NCI-H2196 (cell line): ENCODE data around the gene CPSF3.

Source experiments
- DNase-seq: peaks from one replicate; lab custom pipeline; 2025; ENCODE audit not compliant: unreplicated experiment; lab: John Stamatoyannopoulos, UW

The CPSF3 gene

DNA sequence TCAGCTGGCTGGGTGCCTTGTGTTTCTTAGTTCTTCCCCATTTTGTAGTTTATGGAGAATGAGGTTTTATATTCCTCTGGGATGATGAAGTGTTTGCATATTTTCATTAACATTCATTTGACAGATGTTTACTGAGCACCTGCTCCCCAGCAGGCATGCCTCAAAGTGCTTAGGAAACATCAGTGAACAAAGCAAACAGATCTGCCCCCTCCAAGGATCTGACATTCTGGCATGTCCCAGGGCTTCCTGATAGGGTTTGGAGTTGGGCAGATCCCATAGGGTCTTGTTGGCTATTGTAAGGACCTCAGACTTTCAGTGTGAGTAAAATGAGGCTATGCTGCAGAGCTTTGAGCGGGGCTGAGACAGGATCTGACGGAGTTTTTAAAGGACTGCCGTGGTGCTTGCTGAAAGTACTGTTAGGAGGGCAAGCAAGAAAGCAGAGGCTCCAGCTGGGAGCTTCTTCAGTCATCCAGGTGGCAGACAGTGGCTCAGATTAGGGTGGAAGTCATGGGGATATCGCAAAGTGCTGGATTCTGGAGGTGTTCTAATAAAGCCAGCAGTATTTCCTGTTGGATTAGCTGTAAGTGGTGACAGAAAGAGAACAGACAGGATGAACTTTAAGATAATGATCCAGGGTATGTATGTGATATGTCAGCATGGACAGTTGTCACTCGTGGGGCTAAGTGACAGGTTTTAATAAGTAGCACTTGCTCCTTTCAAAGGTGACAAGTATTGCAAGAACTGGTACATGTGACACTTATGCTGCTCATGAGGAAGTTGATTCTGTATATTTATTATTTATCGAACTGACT, 39.6 kb downstream of the CPSF3 start:
- DNase-seq = peak; percentile 22

GRCh38 chr2:9463698-9464034, 40.2 kb downstream of the CPSF3 start:
- peak; percentile 16 for DNase-seq

GRCh38 chr2:9465170-9465569, 41.7 kb downstream of the CPSF3 start:
- DNase-seq = no peak

DNA sequence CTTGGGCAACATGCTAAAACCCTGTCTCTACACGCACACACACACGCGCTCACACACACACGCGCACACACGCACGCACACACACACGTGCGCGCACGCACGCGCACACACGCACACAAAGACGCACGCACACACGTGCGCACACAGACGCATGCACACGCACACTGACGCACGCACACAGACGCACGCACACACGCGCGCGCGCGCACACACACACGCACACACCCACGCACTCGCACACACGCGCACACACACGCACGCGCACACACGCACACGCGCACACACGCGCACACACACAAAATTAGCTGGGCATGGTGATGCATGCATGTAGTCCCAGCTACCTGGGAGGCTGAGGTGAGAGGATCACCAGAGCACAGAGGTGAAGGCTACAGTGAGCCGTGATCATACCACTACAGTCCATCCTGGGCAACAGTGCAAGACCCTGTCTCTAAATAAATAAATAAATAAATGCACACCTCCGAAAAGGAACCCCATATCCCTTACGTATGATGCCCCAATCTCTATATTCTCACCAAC, 42.8 kb downstream of the CPSF3 start:
- DNase-seq = no peak

DNA sequence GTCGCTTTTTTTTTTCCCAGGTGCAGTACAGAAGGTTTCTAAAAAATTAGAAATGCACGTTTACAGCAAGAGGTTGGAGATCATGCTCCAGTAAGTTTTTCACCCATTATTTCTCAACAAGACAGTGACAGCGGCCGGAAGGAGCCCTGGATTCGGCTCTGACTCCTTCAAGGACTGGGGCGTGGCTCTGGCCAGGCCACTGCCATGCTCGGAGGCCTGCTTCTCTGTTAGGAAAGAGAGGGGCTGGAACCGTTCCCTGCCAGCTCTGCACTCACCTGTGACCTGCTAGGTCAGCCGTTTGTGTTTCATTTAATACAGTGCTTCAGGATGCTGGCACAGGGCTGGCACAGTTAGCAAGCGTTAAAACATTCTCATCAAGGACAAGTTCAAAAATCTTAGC, 44.2 kb downstream of the CPSF3 start:
- DNase-seq = no peak

DNA sequence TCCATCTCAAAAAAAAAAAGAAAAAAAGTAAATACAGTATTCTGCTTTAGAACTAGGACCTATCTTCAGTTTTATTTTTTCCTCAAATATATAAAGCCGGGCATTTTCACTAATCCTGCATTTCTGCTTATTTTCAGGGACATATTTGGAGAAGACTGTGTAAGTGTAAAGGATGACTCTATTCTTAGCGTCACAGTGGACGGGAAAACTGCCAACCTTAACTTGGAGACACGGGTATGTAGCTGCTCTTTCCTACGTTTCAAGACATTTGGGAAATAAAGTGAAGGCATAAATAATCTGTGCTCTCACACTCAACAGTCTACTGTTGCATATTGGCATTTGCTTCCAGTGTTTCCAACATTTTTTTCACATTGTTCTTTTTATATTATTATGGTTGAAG, 47.8 kb downstream of the CPSF3 start:
- no peak for DNase-seq

GRCh38 chr2:9472511-9472910, 49.1 kb downstream of the CPSF3 start:
- DNase-seq = no peak

DNA sequence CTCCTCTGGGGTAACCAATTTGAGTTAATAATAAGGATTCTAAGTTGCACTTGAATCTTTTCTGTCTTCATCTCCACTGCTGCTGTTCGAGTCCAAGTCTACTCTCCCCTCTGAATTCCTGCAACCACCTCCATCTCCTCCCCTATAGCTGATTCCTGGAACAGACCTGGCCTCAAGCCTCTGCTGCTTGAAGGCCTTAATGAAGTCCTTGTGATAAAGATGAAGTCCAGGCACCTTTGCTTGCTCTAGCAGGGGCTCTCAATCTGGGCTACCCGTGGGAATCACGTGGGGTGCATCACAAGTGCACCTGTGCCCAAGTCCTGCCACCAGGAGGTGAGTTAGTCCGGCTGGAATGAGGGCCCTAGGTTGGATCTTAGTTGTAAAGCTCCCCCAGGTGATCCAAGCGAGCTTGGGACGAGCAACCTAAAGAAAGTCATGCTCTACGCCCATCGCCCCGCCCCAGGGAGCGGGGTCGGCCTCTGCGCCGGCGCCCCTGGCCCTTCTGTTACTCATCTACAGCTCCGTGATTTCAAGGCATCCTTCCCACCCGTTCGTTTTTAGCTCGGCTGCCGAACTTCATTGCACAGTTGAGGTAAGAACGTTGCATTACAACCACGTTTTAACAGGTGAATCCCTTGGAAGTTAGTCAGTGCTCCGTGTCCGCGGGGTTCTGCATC, 50.0 kb downstream of the CPSF3 start:
- no peak for DNase-seq

GRCh38 chr2:9473985-9474360, 50.5 kb downstream of the CPSF3 start:
- DNase-seq = no peak

DNA sequence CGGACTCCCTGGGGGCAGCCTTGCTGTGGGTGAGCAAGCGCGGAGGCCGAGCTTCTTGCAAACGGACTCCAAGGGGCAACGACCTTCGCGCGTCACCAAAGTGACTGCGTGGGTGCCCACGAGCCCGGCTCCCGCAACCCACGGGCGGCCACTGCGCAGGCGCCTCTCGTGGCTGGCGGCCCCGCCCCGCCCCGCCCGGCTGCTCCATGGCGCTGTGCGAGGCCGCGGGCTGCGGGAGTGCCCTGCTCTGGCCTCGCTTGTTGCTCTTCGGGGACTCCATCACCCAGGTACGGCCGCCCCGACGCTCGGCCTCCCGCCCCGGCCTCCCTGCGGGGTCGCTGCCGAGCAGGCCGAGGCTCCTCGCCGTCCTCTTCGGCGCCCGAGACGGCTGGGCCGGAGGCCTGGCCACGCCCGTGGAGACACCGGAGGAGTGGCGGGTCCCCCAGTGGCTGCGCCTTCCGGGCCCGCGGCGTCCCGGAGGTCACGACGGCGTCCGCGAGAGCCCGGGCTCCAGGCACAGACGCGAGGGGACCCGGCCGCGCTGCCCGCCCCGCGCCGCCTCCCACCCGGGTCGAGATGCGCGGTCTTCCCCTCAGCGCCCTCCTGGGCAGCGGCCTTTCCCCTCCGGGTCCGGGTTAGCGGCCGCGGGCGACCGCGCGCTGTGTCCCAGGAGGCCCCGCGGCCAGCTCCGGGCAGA, 51.1 kb downstream of the CPSF3 start, which contains the start of gene IAH1:
Gene IAH1, plus strand, starts transcription at position 191 of the 697 bp plus-strand sequence. Its CDS starts 16 bp downstream, at position 207.
- peak; percentile 45 for DNase-seq

DNA sequence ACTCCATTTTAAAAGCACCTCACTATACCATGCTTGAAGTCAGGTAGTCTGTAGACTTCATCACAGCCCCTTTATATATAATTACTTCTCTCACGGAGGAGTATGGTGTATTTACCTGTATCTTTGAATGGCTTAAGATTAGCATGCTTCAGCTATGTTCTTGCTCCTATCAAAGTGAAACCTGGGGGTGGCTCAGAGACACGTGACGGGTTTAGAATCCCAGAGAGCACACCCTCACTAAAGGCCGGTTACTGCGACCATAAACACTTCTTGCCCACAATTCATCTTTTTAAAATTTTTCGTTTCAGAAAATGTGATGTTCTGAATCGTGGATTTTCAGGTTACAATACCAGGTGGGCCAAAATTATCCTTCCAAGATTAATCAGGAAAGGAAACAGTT, 54.5 kb downstream of the CPSF3 start:
- no peak for DNase-seq

DNA sequence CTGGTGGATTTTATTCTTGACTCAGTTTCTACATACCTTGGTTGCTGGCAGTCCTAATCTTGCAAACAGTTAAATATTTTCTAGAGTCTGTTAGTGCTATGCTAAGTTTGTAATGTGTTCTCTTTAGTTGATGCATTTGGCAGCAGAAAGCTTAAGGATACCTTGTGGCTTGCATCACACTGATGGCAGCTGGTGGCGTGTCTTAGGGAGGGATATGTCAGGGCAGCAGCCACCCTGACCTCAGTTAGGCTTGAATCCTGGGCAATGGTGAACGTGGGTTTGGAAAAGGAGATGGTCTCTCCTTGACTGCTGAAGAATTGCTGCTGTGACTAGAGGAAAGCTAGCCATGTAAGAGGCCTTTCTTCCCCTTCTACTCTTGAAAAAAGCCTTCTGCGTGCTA, 55.1 kb downstream of the CPSF3 start:
- DNase-seq = no peak

DNA sequence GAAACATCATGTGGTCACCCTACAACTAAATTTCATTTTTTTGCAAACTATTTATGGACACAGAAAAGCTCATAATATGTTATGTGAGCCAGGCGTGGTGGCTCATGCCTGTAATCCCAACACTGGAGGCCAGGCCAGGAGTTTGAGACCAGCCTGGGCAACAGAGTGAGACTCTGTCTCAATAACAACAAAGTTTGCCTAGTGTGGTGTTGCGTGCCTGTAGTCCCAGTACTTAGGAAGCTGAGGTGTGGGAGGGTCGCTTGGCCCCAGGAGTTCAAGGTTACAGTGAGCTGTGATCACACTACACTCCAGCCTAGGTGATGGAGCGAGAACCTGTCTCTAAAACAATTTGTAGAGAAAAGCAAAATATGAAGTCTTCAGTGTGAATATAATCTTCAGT, 56.7 kb downstream of the CPSF3 start:
- no peak for DNase-seq

DNA sequence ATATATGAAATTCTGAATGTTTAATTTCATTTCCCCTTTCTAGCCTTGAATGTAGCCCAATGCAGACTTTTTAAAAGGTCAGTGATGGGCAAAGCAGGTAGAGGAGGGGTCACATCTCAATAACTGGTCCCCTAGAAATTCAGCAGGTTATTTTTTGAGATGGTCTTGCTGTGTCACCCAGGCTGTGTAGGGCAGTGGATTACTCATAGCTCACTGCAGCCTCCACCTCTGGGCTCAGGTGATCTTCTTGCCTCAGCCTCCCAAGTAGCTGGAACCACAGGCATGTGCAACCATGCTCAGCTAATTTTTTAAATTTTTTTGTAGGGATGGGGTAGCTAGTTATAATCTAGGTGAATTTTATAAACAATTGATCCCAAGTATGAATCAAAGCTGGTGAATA, 59.7 kb downstream of the CPSF3 start:
- DNase-seq = no peak

GRCh38 chr2:9484533-9484932, 61.1 kb downstream of the CPSF3 start:
- no peak for DNase-seq

GRCh38 chr2:9488583-9489547, 65.4 kb downstream of the CPSF3 start:
- no peak for DNase-seq

GRCh38 chr2:9490789-9491188, 67.3 kb downstream of the CPSF3 start:
- no peak for DNase-seq

DNA sequence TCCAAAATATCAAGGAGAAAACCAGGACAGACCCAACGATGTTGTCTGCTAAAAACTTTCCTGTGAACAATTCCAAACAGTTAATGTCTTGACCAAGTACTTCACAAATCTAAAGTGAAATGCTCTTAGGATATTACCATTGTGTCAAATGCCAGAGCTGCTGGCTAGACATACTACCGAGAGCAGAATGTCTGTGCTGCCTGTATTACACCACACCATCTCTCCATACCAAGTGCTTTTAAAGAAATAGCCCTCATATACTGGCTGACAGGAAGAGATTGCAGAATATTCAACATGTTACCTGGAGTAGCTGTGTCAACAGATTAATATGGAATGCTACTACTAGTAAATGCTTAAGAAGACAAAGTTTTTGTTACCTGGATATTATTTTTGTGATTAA, 69.5 kb downstream of the CPSF3 start:
- DNase-seq = no peak

DNA sequence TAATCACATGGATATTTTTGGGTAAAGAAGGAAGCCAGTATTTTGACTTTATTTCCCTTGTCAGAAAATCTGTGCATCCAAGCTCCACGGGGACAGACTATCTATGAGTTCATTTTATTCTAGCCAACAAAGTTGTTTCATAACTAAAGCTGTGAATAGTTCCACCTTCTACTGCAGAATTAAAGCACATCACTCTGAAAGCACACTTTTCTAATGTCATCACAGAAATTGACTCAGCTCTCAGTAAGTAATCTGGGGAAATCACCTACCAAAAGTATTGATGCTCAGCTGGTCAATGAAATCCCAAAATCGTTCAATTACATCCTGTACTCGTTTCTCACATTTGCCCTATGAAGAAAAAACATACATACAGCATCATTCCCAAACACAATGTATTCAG, 70.0 kb downstream of the CPSF3 start:
- DNase-seq = no peak

DNA sequence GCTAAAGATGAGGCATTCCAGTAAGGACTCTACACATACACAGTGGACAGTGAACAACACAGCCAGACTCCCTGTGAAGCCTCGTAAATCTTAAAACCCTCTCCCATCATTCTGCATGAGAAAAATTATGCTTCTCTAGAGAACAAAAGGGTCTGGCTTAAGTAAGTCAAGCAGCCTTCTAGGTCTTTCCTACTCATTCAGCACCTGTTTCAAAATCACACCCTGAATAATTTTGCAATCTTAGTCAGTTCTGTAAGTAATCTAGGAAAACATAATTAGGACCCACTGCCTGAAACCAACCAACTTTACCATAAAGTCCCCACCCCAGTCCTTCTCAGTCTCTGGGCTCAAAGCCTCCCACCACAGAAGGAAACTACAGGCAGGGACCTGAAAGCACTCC, 70.6 kb downstream of the CPSF3 start:
- no peak for DNase-seq

- peak; percentile 72 for DNase-seq
Observed at GRCh38 chr2:9497017-9497416, 73.6 kb downstream of the CPSF3 start.
